Raji (cell line): ENCODE measurements around the gene CCDC102A.

Source experiments
- POLR2A ChIP-seq: IDR thresholded peaks from 2 replicates; pipeline ENCODE4 v1.6.1; 2011; ENCODE audit warnings: low read depth, low read length, control low read depth; ENCODE audit not compliant: insufficient read depth

Gene CCDC102A

GRCh38 chr16:57570301-57571070 lies 34.1 kb upstream of the CCDC102A start:
- TF ChIP-seq POLR2A: no peak

- no peak for TF ChIP-seq POLR2A
These were observed 33.1 kb upstream of the CCDC102A start for GRCh38 chr16:57569306-57569946.

GRCh38 chr16:57568173-57568678 lies 31.9 kb upstream of the CCDC102A start:
- no peak for TF ChIP-seq POLR2A

- TF ChIP-seq POLR2A: no peak
These were observed 31.3 kb upstream of the CCDC102A start for GRCh38 chr16:57567691-57568090.

GRCh38 chr16:57566436-57566835 lies 30.1 kb upstream of the CCDC102A start:
- TF ChIP-seq POLR2A: no peak

DNA sequence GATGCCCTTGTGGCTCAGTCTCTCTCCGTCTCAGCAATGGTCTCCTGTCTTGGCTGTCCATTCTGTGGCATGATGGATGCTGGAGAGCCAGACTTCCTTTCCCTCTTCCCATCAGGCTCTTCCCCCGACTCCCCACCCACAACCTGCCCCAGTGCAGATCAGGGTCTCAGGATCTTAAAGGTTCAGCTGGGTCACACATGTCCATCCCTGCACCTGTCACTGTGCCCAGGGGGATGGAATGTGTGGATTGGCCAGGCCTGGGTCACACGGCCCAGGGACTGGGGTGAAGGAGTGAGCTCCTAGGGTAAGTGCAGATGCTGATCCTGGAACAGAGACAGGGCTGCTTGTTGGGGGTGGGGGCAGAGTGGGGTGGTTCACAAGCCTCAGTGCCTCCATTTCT lies 29.1 kb upstream of the CCDC102A start:
- no peak for TF ChIP-seq POLR2A

GRCh38 chr16:57564571-57565270 lies 28.4 kb upstream of the CCDC102A start:
- TF ChIP-seq POLR2A: no peak

DNA sequence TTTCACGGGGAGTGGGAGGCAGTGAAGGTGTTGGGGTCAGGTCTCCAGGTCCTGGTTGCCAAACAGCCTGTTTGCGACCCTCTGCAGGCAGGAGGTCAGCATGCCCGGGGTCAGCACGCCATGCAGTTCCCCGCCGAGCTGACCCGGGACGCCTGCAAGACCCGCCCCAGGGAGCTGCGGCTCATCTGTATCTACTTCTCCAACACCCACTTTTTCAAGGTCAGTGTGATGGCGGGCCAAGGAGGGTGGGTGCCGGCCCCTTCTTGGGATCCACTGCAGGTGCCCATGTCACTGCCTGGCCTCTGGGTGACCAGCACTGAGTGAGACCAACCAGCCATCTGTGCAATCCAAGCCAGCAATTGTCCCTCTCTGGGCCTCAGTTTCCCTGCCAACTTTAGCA lies 27.4 kb upstream of the CCDC102A start:
- no peak for TF ChIP-seq POLR2A

- no peak for TF ChIP-seq POLR2A
These were observed 27.0 kb upstream of the CCDC102A start for GRCh38 chr16:57563487-57563750.

GRCh38 chr16:57562669-57563486 lies 26.5 kb upstream of the CCDC102A start:
- no peak for TF ChIP-seq POLR2A

DNA sequence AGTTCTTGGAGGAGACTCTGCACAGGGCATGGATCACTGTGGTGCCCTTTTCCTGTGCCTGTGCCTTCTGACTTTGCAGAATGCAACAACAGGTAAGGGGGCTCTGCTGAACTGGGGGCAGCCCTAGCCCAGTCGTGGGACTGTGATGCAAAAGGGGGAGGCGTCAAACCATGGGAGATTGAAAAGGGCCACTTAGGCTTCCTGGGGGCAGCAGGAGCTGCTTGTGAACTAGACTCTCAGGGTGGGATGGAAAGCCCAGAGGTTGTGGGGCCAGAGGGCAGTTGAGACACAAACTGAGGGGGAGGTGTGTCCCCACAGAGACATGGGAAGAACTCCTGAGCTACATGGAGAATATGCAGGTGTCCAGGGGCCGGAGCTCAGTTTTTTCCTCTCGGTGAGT lies 25.7 kb upstream of the CCDC102A start:
- no peak for TF ChIP-seq POLR2A

DNA sequence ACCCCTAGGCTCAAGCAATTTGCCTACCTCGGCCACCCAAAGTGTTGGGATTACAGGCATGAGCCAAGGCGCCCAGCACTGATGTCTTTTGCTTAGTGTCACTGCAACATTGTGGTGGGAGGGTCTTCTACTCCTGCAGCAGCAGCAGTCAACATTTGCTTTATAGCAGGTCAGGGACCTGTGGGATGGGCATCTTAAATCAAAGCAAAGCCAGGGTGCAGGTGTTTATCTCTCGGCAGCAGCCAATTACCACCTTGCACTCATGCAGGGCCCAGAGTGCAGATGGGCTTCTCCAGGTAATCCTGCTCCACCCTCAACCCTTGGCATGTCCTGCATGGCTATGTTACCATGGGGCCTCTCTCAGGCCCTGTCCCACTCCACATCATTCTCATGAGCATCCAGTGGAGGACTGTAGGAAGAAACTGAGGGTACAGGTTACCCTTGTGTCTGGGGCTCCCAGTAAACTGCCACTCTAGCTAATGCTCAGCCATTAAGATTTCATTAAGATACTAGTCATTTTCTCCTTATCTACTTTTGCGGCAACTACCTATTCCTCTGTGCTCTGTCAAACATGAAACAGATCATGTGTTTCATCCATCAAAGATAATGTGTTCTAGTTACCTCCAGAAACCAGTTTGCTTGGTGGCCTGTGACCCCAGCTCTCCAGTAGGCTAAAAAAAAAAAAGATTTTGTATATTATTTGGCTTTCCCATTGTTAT lies 22.9 kb upstream of the CCDC102A start:
- no peak for TF ChIP-seq POLR2A

DNA sequence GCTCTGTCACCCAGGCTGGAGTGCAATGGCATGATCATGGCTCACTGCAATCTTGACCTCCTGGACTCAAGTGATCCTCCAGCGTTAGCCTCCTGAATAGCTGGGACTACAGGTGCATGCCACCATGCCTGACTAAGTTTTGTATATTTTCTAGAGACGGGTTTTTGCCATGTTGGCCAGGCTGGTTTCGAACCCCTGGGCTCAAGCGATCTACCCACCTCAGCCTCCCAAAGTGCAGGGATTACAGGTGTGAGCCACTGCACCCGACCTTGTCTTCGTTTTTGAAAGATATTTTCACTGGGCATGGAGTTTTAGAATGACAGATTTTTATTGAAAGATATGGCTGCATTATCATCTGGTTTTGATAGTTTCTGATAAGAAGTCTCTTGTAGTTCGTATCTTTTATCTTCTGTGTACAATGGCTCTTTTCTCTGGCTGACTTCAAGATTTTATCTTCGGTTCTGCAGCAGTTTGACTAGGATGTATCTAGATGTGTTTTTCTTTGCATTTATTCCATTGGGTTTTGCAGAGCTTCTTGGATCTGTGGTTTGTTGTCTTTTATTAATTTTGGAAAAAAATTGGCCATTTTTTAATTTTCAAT lies 20.7 kb upstream of the CCDC102A start:
- TF ChIP-seq POLR2A: no peak

DNA sequence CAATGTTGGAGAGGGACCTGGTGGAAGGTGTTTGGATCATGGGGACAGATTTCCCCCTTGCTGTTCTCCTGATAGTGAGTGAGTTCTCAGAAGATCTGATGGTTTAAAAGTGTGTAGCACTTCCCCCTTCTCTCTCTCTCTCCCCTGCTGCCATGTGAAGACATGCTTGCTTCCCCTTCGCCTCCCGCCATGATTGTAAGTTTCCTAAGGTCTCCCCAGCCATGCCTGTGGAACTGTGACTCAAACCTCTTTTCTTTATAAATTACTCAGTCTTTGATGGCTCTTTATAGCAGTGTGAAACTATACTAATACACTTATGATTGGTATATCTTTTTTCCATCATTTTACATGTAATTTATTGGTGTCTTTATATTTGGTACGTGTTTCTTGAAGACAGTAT lies 19.5 kb upstream of the CCDC102A start:
- no peak for TF ChIP-seq POLR2A

GRCh38 chr16:57551057-57551456 lies 14.7 kb upstream of the CCDC102A start:
- TF ChIP-seq POLR2A: no peak

- no peak for TF ChIP-seq POLR2A
These were observed 13.4 kb upstream of the CCDC102A start for GRCh38 chr16:57549730-57550129.
